Large intestine (tissue), 3 donors: ENCODE data around the gene VEGFB. TPM values are rescaled to one million over a fixed set of nuclear protein-coding genes. Genes with fewer than 3 reads are reported as not detected.

ENCODE experiments used
- DNase-seq, 2 donors: peaks; one replicate each; pipeline versions ENCODE4 v3.0.0 to v3.0.0-alpha.2; 2013
- H3K27ac ChIP-seq: one replicate; pipeline ENCODE4 v1.5.1; 2013; ENCODE audit warnings: low read length
- H3K27me3 ChIP-seq: 2 replicates; pipeline ENCODE4 v1.6.1; 2013; ENCODE audit warnings: low read length; ENCODE audit not compliant: control insufficient read depth, insufficient read depth
- H3K36me3 ChIP-seq: 2 replicates; pipeline ENCODE4 v1.6.1; 2013; ENCODE audit warnings: low read length; ENCODE audit not compliant: control insufficient read depth, insufficient read depth
- H3K4me1 ChIP-seq: one replicate; pipeline ENCODE4 v1.6.1; 2013; ENCODE audit warnings: low read length; ENCODE audit not compliant: control insufficient read depth, insufficient read depth
- H3K4me3 ChIP-seq: one replicate; pipeline ENCODE4 v1.5.1; 2013; ENCODE audit warnings: low read length
- H3K9me3 ChIP-seq: one replicate; pipeline ENCODE4 v1.6.1; 2013; ENCODE audit warnings: mild to moderate bottlenecking, low read depth, low read length, moderate library complexity; ENCODE audit not compliant: control insufficient read depth
- WGBS: methylation state at CpG from one replicate; pipeline ENCODE4 v1.1.5; 2013; ENCODE audit warnings: low lambda C conversion rate; ENCODE audit not compliant: insufficient coverage; 5-methylcytosine and 5-hydroxymethylcytosine counted together
- polyA plus RNA-seq: library from polyadenylated mRNA; unstranded; fragments of 120-200 nt; gene quantifications from one replicate; pipeline ENCODE4 v1.2.1, GENCODE V29; 2013

The VEGFB gene
- polyA plus RNA-seq, 1 donor = 105 TPM

DNA sequence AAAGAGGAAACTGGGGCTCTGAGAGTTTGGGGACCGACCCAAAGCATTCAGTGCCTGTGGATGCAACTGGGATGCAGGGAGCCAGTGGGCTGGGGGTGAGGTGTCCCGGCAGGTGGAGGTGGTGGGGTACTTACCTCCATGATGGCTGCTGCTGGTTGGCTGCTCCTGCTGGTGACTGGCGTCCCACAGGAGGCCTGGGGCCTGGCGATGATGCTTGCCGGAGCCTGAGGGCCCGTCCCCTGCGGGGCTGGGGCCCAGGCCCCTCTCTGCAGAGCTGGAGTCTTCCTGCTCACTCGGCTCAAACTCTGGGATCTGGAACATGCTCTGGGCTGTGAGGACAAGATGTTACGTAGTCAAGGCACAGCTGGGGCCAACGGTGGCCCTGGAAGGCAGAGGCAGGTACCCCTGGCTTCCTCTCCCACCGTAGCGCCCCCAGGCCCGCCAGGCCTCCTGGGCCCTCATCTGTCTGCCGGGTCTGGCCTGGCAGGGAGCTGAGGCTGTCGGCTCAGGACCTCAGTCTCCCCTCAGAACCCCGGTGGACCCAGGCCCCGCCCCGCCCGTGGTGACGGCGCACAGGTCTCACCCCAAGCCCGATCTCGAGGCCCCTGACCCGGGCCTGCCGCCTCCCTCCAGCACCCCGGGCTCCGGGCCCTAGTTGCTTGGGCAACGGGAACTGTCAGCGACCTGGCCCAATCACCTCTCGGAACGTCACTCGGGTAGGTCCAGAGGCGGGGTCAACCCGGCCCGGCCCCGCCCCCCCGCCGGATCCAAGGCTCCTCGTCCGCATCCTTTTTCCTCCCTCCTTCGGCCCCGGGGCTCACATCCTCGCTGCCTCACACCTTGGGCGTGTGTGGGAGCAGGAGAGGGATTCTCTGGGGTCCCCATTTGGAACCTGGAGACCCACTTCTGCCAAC lies 49.9 kb downstream of the VEGFB start, which contains the start of gene BAD:
BAD (minus strand) TSS at position 618 of the 914 bp plus-strand sequence; CDS start at position 321, 297 bp downstream.
- peak within 1 kb of the TSS; percentile 76 for H3K4me3 ChIP-seq
- H3K36me3 ChIP-seq = peaks cover 7% of the 10 kb centered on the region
- H3K9me3 ChIP-seq = no peaks in the 10 kb centered on the region
- H3K4me1 ChIP-seq = peaks cover 17% of the 10 kb centered on the region
- H3K27ac ChIP-seq = peak within 1 kb of the TSS; percentile 94
- no CpG with 5 or more reads among the region's 44 CpGs for WGBS
- no peaks in the 10 kb centered on the region for H3K27me3 ChIP-seq
- peak; percentile 93 to 96 for DNase-seq

DNA sequence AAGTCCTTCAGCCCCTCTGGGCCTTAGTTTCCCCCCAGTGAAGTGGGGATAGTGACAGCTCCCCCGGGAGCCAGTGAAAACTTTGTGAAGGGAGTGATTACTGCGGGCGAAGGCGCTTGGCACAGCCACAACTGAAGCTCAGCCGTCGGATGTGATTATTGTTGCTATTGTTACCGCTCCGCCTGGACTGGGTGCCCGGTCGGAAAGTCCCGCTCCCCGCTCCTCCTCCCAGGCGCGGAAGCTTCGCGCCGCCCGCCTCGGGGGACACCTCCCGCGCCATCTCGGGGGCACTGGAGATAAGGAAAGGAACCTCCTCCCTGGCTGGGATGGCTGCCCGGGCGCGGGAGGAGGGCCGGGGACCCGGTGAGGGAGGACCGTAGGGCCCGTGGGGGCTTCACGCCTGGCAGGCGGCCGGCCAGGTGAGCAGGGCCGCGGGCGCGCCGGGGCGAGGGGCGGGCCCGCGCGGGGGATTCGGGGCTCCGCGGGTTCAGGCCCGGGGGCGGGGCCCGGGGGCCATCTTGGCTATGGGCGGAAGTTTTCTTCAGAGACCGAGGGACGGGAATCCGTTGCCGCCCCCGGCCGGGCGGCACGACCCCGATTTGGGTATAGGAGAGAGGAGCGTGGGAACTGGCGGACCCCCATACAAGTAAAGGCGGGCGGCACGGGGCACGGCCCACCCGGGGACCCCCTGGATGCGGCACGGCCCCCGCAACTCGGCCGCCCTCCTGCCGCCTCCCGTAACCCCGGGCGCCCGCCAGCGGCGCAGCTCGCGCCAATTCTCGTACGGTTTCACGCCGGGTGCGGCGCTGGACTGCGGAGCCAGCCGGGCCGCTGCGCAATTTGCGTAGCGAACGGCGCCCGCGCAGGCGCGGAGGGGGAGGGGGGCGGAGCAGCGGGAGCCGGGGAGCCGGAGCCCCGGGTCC lies 50.8 kb downstream of the VEGFB start, which contains the start of gene GPR137:
GPR137 (plus strand) TSS at position 887 of the 923 bp plus-strand sequence. CDS start 677 bp downstream, outside the sequence.
- peak within 1 kb of the TSS; percentile 76 for H3K4me3 ChIP-seq
- H3K36me3 ChIP-seq = peaks cover 7% of the 10 kb centered on the region
- H3K27me3 ChIP-seq = peaks cover 9% of the 10 kb centered on the region
- peaks cover 17% of the 10 kb centered on the region for H3K4me1 ChIP-seq
- peak within 1 kb of the TSS; percentile 94 for H3K27ac ChIP-seq
- no peaks in the 10 kb centered on the region for H3K9me3 ChIP-seq
- WGBS = no CpG with 5 or more reads among the region's 102 CpGs
- peak; percentile 79 to 94 for DNase-seq

DNA sequence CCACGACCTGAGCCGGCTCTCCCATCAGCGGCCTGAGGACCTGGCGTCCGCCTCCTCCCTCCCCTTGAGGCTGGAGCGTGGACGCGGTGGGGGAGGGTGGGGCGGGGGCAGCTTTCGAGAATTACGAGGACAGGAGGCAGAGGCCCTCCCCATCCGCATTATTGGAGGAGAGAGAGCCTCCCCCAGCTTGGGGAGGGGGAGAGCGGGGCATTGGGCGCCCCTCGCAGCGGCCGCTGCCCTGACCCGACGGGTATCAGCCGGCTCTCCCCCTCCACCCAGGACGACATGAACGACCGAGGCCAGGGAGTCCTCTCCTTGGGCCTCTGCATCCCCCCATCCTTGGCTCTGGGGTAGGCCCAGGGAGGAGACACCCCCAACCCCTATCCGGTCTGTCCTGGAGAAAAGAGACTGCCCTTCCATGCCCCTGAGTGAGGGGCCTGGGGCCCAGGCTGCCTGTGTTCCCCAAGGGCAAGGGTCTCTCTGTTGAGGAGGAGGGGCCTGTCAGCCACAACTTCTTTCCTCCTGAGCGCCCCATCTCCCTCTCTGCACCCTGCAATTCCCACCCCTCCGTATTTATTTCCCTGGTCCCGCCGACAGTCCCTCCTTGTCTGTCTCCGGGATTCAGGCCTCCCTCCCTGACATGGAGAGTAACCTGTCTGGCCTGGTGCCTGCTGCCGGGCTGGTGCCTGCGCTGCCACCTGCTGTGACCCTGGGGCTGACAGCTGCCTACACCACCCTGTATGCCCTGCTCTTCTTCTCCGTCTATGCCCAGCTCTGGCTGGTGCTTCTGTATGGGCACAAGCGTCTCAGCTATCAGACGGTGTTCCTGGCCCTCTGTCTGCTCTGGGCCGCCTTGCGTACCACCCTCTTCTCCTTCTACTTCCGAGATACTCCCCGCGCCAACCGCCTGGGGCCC lies 51.8 kb downstream of the VEGFB start:
- H3K36me3 ChIP-seq = peaks cover 7% of the 10 kb centered on the region
- DNase-seq = no peak
- no peaks in the 10 kb centered on the region for H3K9me3 ChIP-seq
- peak overlapping the region; percentile 65 for H3K4me3 ChIP-seq
- WGBS = no CpG with 5 or more reads among the region's 40 CpGs
- peaks cover 18% of the 10 kb centered on the region for H3K27me3 ChIP-seq
- peaks cover 17% of the 10 kb centered on the region for H3K4me1 ChIP-seq
- H3K27ac ChIP-seq = no peak overlapping the region

DNA sequence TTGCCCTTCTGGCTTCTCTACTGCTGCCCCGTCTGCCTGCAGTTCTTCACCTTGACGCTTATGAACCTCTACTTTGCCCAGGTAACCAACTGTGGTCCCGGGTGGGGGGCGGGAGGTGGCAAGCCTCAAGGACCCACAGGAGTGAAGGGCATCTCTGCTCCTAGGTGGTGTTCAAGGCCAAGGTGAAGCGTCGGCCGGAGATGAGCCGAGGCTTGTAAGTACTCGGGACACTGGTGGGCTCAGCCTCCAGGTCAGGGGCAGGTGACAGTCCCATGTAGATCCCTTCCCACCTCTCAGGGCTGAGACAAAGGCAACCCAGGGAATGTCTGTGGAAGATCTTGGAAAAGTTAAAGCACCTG lies 52.4 kb downstream of the VEGFB start:
- Histone ChIP-seq H3K27ac (no peak overlapping the region), H3K4me3 (no peak overlapping the region), H3K27me3 (peaks cover 22% of the 10 kb centered on the region), H3K36me3 (peaks cover 7% of the 10 kb centered on the region), H3K4me1 (peaks cover 17% of the 10 kb centered on the region), H3K9me3 (no peaks in the 10 kb centered on the region)
- no CpG with 5 or more reads among the region's 9 CpGs for WGBS
- no peak for DNase-seq

DNA sequence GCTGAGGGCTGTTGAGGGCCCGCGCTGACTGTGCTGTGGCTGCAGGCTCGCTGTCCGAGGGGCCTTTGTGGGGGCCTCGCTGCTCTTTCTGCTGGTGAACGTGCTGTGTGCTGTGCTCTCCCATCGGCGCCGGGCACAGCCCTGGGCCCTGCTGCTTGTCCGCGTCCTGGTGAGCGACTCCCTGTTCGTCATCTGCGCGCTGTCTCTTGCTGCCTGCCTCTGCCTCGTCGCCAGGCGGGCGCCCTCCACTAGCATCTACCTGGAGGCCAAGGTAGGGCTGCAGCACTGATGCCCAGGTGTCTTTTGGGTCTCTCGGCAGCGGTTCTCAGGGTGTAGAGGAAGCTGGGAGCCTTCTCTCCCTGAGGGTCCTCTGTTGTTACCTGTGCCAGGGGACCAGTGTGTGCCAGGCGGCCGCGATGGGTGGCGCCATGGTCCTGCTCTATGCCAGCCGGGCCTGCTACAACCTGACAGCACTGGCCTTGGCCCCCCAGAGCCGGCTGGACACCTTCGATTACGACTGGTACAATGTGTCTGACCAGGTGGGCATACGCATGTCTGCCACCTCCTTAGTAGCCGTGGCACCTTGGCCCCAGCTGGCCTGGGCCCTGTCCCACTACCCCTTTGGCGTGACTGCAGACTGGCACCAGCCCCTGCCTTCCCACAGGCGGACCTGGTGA lies 53.4 kb downstream of the VEGFB start:
- H3K27ac ChIP-seq = no peak overlapping the region
- peaks cover 20% of the 10 kb centered on the region for H3K4me1 ChIP-seq
- no peak overlapping the region for H3K4me3 ChIP-seq
- H3K27me3 ChIP-seq = peaks cover 32% of the 10 kb centered on the region
- WGBS = no CpG with 5 or more reads among the region's 33 CpGs
- DNase-seq = no peak
- no peaks in the 10 kb centered on the region for H3K9me3 ChIP-seq
- peaks cover 2% of the 10 kb centered on the region for H3K36me3 ChIP-seq

DNA sequence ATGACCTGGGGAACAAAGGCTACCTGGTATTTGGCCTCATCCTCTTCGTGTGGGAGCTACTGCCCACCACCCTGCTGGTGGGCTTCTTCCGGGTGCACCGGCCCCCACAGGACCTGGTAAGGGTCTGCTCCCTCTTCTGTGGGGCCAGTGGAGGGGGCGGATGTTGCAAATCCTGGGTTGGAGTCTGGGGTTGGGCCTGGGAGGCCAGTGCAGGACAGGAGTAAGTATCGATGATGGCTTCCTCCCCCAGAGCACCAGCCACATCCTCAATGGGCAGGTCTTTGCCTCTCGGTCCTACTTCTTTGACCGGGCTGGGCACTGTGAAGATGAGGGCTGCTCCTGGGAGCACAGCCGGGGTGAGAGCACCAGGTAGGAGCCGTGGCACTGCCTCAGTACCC lies 54.0 kb downstream of the VEGFB start:
- Histone ChIP-seq H3K27ac (no peak overlapping the region), H3K36me3 (no peaks in the 10 kb centered on the region), H3K4me1 (peaks cover 18% of the 10 kb centered on the region), H3K4me3 (no peak overlapping the region), H3K27me3 (peaks cover 37% of the 10 kb centered on the region), H3K9me3 (no peaks in the 10 kb centered on the region)
- WGBS = no CpG with 5 or more reads among the region's 9 CpGs
- no peak for DNase-seq

Other genes starting within 250 kb of the VEGFB start
- gene OTUB1, start 248.1 kb upstream of the VEGFB start, polyA plus RNA-seq = 79.5 TPM
- 1.9 TPM for gene FLRT1, start 198.7 kb upstream of the VEGFB start, polyA plus RNA-seq
- 18.2 TPM for gene MACROD1, start 68.5 kb upstream of the VEGFB start, polyA plus RNA-seq
- 109 TPM for gene STIP1, start 48.4 kb upstream of the VEGFB start, polyA plus RNA-seq
- 28.5 TPM for gene FERMT3, start 27.9 kb upstream of the VEGFB start, polyA plus RNA-seq
- gene TRPT1, start 8.4 kb upstream of the VEGFB start, polyA plus RNA-seq = 38.3 TPM
- 33.8 TPM for gene NUDT22, start 8.3 kb upstream of the VEGFB start, polyA plus RNA-seq
- gene DNAJC4, start 4.0 kb upstream of the VEGFB start, polyA plus RNA-seq = 52.5 TPM
- gene FKBP2, start 6.5 kb downstream of the VEGFB start, polyA plus RNA-seq = 79.3 TPM
- 62.6 TPM for gene PPP1R14B, start 12.4 kb downstream of the VEGFB start, polyA plus RNA-seq
- 115 TPM for gene PLCB3, start 16.9 kb downstream of the VEGFB start, polyA plus RNA-seq
- 39.6 TPM for gene BAD, start 50.1 kb downstream of the VEGFB start, polyA plus RNA-seq
- gene GPR137, start 51.3 kb downstream of the VEGFB start, polyA plus RNA-seq = 20.6 TPM
- gene KCNK4, start 56.7 kb downstream of the VEGFB start, polyA plus RNA-seq = 0.09 TPM
- 0.15 TPM for gene CATSPERZ, start 65.8 kb downstream of the VEGFB start, polyA plus RNA-seq
- gene ESRRA, start 70.9 kb downstream of the VEGFB start, polyA plus RNA-seq = 83.2 TPM
- gene TRMT112, start 83.0 kb downstream of the VEGFB start, polyA plus RNA-seq = 167 TPM
- gene PRDX5, start 83.5 kb downstream of the VEGFB start, polyA plus RNA-seq = 219 TPM
- gene CCDC88B, start 105.6 kb downstream of the VEGFB start, polyA plus RNA-seq = 13.5 TPM
- gene RPS6KA4, start 124.6 kb downstream of the VEGFB start, polyA plus RNA-seq = 25.8 TPM